ENCODE measurements around the gene GRID1. TPM values are rescaled to one million over a fixed set of nuclear protein-coding genes. Genes with fewer than 3 reads are reported as not detected.

GRID1 gene
- total RNA-seq, 1 experiment from 2014 or later = 5.6 TPM

DNA sequence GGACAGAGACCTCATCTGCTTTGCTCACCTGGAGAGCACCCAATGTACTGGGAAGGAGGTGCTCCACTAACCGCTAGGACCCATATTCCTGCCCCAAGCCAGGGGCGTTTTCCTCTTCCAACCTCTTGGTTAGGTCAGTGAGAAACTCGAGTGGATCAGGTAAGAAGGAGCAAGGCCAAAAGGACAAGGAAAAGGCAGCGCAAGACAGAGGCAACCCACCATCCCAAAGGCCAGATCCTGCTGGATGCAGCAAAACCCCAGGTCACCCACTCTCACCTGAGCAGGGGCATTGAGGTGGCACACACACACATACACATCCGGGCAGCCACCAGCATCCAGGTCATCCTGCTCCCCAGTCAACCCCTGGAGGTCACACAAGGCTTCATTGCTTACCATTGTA, 105.1 kb downstream of the GRID1 start:
- H3K9me2 ChIP-seq (ENCODE audit: insufficient read depth) = no peaks in the 10 kb centered on the region
- H3K9ac ChIP-seq (ENCODE audit: low read length) = no peak overlapping the region
- no peaks in the 10 kb centered on the region for H3K79me2 ChIP-seq (ENCODE audit: insufficient read depth, low read length)
- H3K9me3 ChIP-seq (ENCODE audit: control insufficient read depth in 1 of 2, insufficient read depth in 1 of 2, low read depth in 1 of 2, low read length in 2 of 2) = no peaks in the 10 kb centered on the region
- CTCF ChIA-PET = interaction anchor here (1.3 kb wide), 1 partner anchor 8 kb away, joined by 4 read pairs; no protein-coding TSS in a partner anchor
- RAD21 ChIA-PET (ENCODE audit: low non-redundant PET in 1 of 2, low total read pairs in 2 of 2, uncharacterized antibody in 2 of 2, unreplicated experiment in 2 of 2) = no interaction called here
- peak overlapping the region; percentile 46 for H3K4me2 ChIP-seq (ENCODE audit: low read length)
- TF ChIP-seq EZH2phosphoT487 (IDR thresholded peaks at IDR 0.05; ENCODE audit: borderline replicate concordance) (no peak), ELF1 (IDR thresholded peaks at IDR 0.05; ENCODE audit: borderline replicate concordance, low read depth) (no peak), EGR1 (IDR thresholded peaks at IDR 0.05; ENCODE audit: low read depth) (no peak), ZNF274 (IDR thresholded peaks at IDR 0.05; ENCODE audit: low read depth, low read length) (no peak), JUND (IDR thresholded peaks at IDR 0.05) (no peak), SRF (IDR thresholded peaks at IDR 0.05; ENCODE audit: low read depth) (no peak), CEBPB (IDR thresholded peaks at IDR 0.05; ENCODE audit: low read depth) (no peak), FOSL1 (IDR thresholded peaks at IDR 0.05; ENCODE audit: low read depth) (no peak), ZBTB33 (IDR thresholded peaks at IDR 0.05; ENCODE audit: extremely low read depth, insufficient replicate concordance, low read length) (no peak), SP1 (IDR thresholded peaks at IDR 0.05; ENCODE audit: low read depth) (no peak), EZH2 (IDR thresholded peaks at IDR 0.05) (no peak), ZFX (IDR thresholded peaks at IDR 0.05) (no peak), SIN3A (IDR thresholded peaks at IDR 0.05; ENCODE audit: low read depth) (no peak), RAD21 (IDR thresholded peaks at IDR 0.05; ENCODE audit: low read depth) (no peak), CBX3 (IDR thresholded peaks at IDR 0.05; ENCODE audit: low read depth) (no peak), TCF7L2 (IDR thresholded peaks at IDR 0.05; ENCODE audit: borderline replicate concordance, extremely low read depth, insufficient read depth, insufficient read length) (no peak)
- TF ChIP-seq, protein P1, sequence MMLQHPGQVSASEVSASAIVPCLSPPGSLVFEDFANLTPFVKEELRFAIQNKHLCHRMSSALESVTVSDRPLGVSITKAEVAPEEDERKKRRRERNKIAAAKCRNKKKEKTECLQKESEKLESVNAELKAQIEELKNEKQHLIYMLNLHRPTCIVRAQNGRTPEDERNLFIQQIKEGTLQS (IDR thresholded peaks at IDR 0.05) = no peak
- TF ChIP-seq, protein P2, sequence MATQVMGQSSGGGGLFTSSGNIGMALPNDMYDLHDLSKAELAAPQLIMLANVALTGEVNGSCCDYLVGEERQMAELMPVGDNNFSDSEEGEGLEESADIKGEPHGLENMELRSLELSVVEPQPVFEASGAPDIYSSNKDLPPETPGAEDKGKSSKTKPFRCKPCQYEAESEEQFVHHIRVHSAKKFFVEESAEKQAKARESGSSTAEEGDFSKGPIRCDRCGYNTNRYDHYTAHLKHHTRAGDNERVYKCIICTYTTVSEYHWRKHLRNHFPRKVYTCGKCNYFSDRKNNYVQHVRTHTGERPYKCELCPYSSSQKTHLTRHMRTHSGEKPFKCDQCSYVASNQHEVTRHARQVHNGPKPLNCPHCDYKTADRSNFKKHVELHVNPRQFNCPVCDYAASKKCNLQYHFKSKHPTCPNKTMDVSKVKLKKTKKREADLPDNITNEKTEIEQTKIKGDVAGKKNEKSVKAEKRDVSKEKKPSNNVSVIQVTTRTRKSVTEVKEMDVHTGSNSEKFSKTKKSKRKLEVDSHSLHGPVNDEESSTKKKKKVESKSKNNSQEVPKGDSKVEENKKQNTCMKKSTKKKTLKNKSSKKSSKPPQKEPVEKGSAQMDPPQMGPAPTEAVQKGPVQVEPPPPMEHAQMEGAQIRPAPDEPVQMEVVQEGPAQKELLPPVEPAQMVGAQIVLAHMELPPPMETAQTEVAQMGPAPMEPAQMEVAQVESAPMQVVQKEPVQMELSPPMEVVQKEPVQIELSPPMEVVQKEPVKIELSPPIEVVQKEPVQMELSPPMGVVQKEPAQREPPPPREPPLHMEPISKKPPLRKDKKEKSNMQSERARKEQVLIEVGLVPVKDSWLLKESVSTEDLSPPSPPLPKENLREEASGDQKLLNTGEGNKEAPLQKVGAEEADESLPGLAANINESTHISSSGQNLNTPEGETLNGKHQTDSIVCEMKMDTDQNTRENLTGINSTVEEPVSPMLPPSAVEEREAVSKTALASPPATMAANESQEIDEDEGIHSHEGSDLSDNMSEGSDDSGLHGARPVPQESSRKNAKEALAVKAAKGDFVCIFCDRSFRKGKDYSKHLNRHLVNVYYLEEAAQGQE (IDR thresholded peaks at IDR 0.05; ENCODE audit: low read depth) = no peak
- TF ChIP-seq, protein P3, sequence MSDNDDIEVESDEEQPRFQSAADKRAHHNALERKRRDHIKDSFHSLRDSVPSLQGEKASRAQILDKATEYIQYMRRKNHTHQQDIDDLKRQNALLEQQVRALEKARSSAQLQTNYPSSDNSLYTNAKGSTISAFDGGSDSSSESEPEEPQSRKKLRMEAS (IDR thresholded peaks at IDR 0.05) = no peak
- no peak overlapping the region for H3K27ac ChIP-seq (ENCODE audit: low read depth, low read length)
- POLR2A ChIA-PET = no interaction called here
- peak; percentile 38 for ATAC-seq
- no TSS peak for BruUV-seq (replicated peaks)
- no peak for DNase-seq (ENCODE audit: low read depth, low spot score)
- no peaks in the 10 kb centered on the region for H3K36me3 ChIP-seq (ENCODE audit: control insufficient read depth in 1 of 2, insufficient read depth in 2 of 2, low read length in 2 of 2)
- no peak overlapping the region for H3K4me3 ChIP-seq (replicated peaks in 1 of 2; ENCODE audit: low read depth in 1 of 2, low read length in 2 of 2)
- H2AFZ ChIP-seq (ENCODE audit: low read depth, low read length, poor library complexity, severe bottlenecking) = no peak overlapping the region
- intact Hi-C loops (cut with micrococcal nuclease) = loop anchor here (5.0 kb wide), 1 partner anchor 326 kb away; no protein-coding TSS in a partner anchor
- H3K4me1 ChIP-seq (ENCODE audit: control insufficient read depth in 1 of 2, insufficient read depth in 2 of 2, low read length in 2 of 2) = peaks cover 0 to 8% of the 10 kb centered on the region in 2 experiments; a peak in 2 of 4 replicates
- no peaks in the 10 kb centered on the region for H3K27me3 ChIP-seq (ENCODE audit: insufficient read depth, low read length)
- no peaks in the 10 kb centered on the region for H4K20me1 ChIP-seq (ENCODE audit: insufficient read depth)

All from HCT116 (cell line).